ENCODE results near the gene NKX2-1. TPM values are rescaled to one million over a fixed set of nuclear protein-coding genes. Genes with fewer than 3 reads are reported as not detected.
A peak's percentile ranks its signal among the peaks of the same experiment; 100 is the strongest.

The NKX2-1 gene
- total and polyA plus RNA-seq, 12 donors = 0.11 to 0.87 (median 0.15) TPM; not detected in 9

GRCh38 chr14:36525746-36526099, 5.7 kb upstream of the NKX2-1 start:
- DNase-seq = no peak
- intact Hi-C loops (cut with DNase I) = no loop called here
- WGBS, 4 donors = 9 to 17% (median 11%) methylated on average over 8 to 10 of the region's 10 CpGs
- no peaks in the 10 kb centered on the region for H3K9me3 ChIP-seq (replicated peaks in 1 of 3)
- peaks cover 6 to 9% of the 10 kb centered on the region in 2 donors for H3K4me1 ChIP-seq (replicated peaks in 1 of 2)
- H3K36me3 ChIP-seq (replicated peaks in 1 of 2) = no peaks in the 10 kb centered on the region
- no peak overlapping the region for H3K4me3 ChIP-seq
- H3K27me3 ChIP-seq = peaks cover 83% of the 10 kb centered on the region
- TF ChIP-seq POLR2A (IDR thresholded peaks at IDR 0.05) = no peak
- TF ChIP-seq, protein P1, sequence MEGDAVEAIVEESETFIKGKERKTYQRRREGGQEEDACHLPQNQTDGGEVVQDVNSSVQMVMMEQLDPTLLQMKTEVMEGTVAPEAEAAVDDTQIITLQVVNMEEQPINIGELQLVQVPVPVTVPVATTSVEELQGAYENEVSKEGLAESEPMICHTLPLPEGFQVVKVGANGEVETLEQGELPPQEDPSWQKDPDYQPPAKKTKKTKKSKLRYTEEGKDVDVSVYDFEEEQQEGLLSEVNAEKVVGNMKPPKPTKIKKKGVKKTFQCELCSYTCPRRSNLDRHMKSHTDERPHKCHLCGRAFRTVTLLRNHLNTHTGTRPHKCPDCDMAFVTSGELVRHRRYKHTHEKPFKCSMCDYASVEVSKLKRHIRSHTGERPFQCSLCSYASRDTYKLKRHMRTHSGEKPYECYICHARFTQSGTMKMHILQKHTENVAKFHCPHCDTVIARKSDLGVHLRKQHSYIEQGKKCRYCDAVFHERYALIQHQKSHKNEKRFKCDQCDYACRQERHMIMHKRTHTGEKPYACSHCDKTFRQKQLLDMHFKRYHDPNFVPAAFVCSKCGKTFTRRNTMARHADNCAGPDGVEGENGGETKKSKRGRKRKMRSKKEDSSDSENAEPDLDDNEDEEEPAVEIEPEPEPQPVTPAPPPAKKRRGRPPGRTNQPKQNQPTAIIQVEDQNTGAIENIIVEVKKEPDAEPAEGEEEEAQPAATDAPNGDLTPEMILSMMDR (IDR thresholded peaks at IDR 0.05) = no peak
- H3K27ac ChIP-seq = no peak overlapping the region

GRCh38 chr14:36524874-36525745, 5.1 kb upstream of the NKX2-1 start:
- 5 to 7% (median 6%) methylated on average over 38 to 54 of the region's 54 CpGs for WGBS, 4 donors
- H3K36me3 ChIP-seq (replicated peaks in 1 of 2) = no peaks in the 10 kb centered on the region
- TF ChIP-seq, protein P1 (IDR thresholded peaks at IDR 0.05) = peak in 2 of 6 experiments; percentile 21 to 24
- TF ChIP-seq POLR2A (IDR thresholded peaks at IDR 0.05) = no peak
- peaks cover 81% of the 10 kb centered on the region for H3K27me3 ChIP-seq
- intact Hi-C loops (cut with DNase I) = no loop called here
- no peak overlapping the region for H3K4me3 ChIP-seq
- peaks cover 10 to 13% of the 10 kb centered on the region in 2 donors for H3K4me1 ChIP-seq (replicated peaks in 1 of 2)
- no peaks in the 10 kb centered on the region for H3K9me3 ChIP-seq (replicated peaks in 1 of 3)
- DNase-seq = peak in 1 of 7 donors; percentile 7
- H3K27ac ChIP-seq = no peak overlapping the region

DNA sequence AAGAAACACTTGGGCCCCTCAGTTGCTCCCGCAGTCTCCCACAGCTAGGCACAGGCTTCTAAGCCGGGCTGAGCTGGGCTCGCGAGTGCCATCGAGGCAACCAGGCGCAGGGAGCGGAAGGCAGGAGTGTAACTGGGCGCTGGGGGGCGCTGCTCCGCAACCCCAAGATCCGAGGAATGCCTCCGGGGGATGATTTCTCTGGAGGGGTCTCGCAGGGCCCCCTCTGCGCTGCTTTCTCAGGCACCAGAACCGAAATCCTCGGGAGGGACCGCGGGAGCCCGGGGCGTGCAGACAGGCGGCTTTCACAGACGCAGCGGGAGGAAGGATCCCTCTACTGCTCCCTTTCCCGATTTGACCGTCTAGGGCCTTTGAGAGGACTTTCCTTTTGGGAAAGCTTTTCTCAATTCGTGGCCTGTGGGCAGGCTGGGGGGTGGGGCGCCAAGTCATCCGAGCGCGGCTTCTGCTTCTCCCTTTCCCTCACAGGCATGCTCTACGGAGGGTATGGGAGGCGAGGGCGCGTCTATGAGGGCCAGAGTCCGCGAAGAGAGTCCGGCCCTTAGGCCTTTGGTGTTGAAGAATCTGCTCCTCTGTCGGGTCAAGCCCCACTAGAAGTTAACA, 4.3 kb upstream of the NKX2-1 start:
- 10 to 18% (median 12%) methylated on average over 12 to 38 of the region's 38 CpGs for WGBS, 4 donors
- TF ChIP-seq, protein P1 (IDR thresholded peaks at IDR 0.05) = no peak
- TF ChIP-seq POLR2A (IDR thresholded peaks at IDR 0.05) = no peak
- no peaks in the 10 kb centered on the region for H3K9me3 ChIP-seq (replicated peaks in 1 of 3)
- H3K36me3 ChIP-seq (replicated peaks in 1 of 2) = no peaks in the 10 kb centered on the region
- H3K27me3 ChIP-seq = peaks cover 88% of the 10 kb centered on the region
- H3K4me3 ChIP-seq = no peak overlapping the region
- peaks cover 10 to 19% of the 10 kb centered on the region in 2 donors for H3K4me1 ChIP-seq (replicated peaks in 1 of 2)
- H3K27ac ChIP-seq = no peak overlapping the region
- intact Hi-C loops (cut with DNase I) = no loop called here
- no peak for DNase-seq

DNA sequence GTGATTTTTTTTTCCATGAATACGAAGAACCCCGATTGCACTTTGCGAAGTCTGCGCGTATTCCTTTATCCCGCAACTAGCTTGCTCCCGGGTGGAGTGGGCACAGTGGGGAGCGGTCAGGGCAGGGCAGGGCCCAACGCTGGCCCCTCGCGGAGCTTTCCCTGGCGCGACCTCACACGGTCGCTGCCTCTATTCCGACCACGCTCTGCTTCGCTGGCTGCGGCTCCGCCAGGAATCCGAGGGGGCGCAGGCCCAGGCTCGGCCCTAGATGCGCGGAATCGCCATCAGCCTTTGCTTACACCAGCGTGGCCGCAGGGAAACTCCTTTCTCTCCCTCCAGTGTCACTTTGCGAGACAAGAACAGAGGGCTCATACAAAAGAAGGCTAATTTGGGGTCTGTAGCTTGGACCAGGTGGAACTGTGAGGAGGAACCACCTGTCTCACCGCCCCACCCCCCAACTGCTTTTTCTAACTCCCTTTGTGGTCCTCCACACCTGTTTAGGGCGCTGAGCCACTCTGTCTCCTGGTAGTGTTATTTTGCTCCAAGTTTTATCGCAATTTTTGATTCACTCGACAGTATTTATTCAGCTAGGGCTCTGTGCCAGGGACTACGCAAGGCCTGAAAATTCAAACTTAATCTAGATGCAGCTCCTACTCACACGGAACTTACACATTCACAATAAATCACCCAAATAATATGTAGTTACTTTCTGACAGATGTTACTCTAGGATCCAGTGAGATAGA, 3.1 kb upstream of the NKX2-1 start:
- Histone ChIP-seq H3K4me3 (no peak overlapping the region), H3K4me1 (replicated peaks in 1 of 2) (peaks cover 10 to 19% of the 10 kb centered on the region in 2 donors), H3K27ac (no peak overlapping the region), H3K9me3 (replicated peaks in 1 of 3) (no peaks in the 10 kb centered on the region), H3K27me3 (peaks cover 92% of the 10 kb centered on the region), H3K36me3 (replicated peaks in 1 of 2) (no peaks in the 10 kb centered on the region)
- TF ChIP-seq POLR2A (IDR thresholded peaks at IDR 0.05) = no peak
- TF ChIP-seq, protein P1 (IDR thresholded peaks at IDR 0.05) = no peak
- no peak for DNase-seq
- whole genome bisulfite sequencing, 4 donors = 16 to 28% (median 18%) methylated on average over 19 to 35 of the region's 35 CpGs
- intact Hi-C loops (cut with DNase I) = no loop called here

Data from adrenal gland (tissue), 12 donors.